Thyroid gland (tissue), 4 donors: Measurements from ENCODE around the gene GTSE1. TPM values are rescaled to one million over a fixed set of nuclear protein-coding genes. Genes with fewer than 3 reads are reported as not detected.

ENCODE experiments used
- DNase-seq, 2 donors: peaks; one replicate each; pipeline ENCODE4 v3.0.0-alpha.2; 2019
- H3K27ac ChIP-seq, 3 donors: fragments of 200-600 bp; sonication (generic); 1 replicate in 2 of 3; 2 replicates in 1 of 3; pipeline ENCODE4 v1.5.1; 2016 to 2019; ENCODE audit warnings: mild to moderate bottlenecking in 1 of 3, moderate library complexity in 1 of 3
- H3K27me3 ChIP-seq: fragments of 200-600 bp; sonication (generic); one replicate; pipeline ENCODE4 v1.5.1; 2019
- H3K36me3 ChIP-seq, 2 donors: fragments of 200-600 bp; sonication (generic); one replicate each; pipeline ENCODE4 v1.5.1; 2016 to 2019
- H3K4me1 ChIP-seq, 2 donors: fragments of 200-600 bp; sonication (generic); one replicate each; pipeline ENCODE4 v1.5.1; 2017 to 2019
- H3K4me3 ChIP-seq, 3 donors: fragments of 200-600 bp; sonication (generic); replicated peaks in 1 of 3; 1 replicate in 2 of 3; 2 replicates in 1 of 3; pipeline ENCODE4 v1.5.1; 2016; ENCODE audit warnings: mild to moderate bottlenecking in 1 of 3
- H3K9me3 ChIP-seq: fragments of 200-600 bp; sonication (generic); one replicate; pipeline ENCODE4 v1.5.1; 2017
- CTCF ChIP-seq, 6 experiments: fragments of 200-600 bp in 3 of 6; fragments of 450-650 bp in 3 of 6; sonication (generic) in 3 of 6; IDR thresholded peaks; one replicate each; pipeline ENCODE4 v1.5.1; 2016 to 2019; ENCODE audit warnings: antibody characterized with exemption in 6 of 6, mild to moderate bottlenecking in 2 of 6, inconsistent platforms in 1 of 6, moderate library complexity in 1 of 6
- POLR2A ChIP-seq, 2 donors: fragments of 450-650 bp; IDR thresholded peaks; one replicate each; pipeline ENCODE4 v1.6.1; 2017; ENCODE audit warnings: antibody characterized with exemption in 2 of 2, mild to moderate bottlenecking in 2 of 2, moderate library complexity in 1 of 2
- WGBS, 2 donors: methylation state at CpG; one replicate each; pipeline ENCODE4 v1.1.5; 2017; 5-methylcytosine and 5-hydroxymethylcytosine counted together
- intact Hi-C: fragments of 100-400 bp; cut with DNase I; formaldehyde crosslinking; loops from one replicate; pipeline ENCODE4 v1.15.1; 2023
- total RNA-seq, 4 donors: library from RNA; depleted of rRNA; stranded (reverse); fragments of >200 nt; gene quantifications; one replicate each; pipeline ENCODE4 v1.2.3, GENCODE V29; 2016

GTSE1 gene
- total RNA-seq, 4 donors from 2014 or later, result 0.22 to 0.27 (median 0.25) TPM; not detected in 1

GRCh38 chr22:46371623-46372226 is 75.1 kb downstream of the GTSE1 start:
- no peaks in the 10 kb centered on the region for H3K27me3 ChIP-seq
- no peaks in the 10 kb centered on the region for H3K9me3 ChIP-seq
- no peak overlapping the region for H3K27ac ChIP-seq
- intact Hi-C loops, result loop anchor here (10.0 kb wide), 1 partner anchor 93 kb away; no protein-coding TSS in a partner anchor
- H3K36me3 ChIP-seq, result peaks cover 0 to 2% of the 10 kb centered on the region in 2 donors
- H3K4me1 ChIP-seq, result peaks cover 34 to 38% of the 10 kb centered on the region in 2 donors
- no peak overlapping the region for H3K4me3 ChIP-seq
- TF ChIP-seq POLR2A (IDR thresholded peaks at IDR 0.05), result no peak
- TF ChIP-seq CTCF (IDR thresholded peaks at IDR 0.05), result no peak
- 93% methylated on average over 2 of the region's 2 CpGs for WGBS, 2 donors
- no peak for DNase-seq

- DNase-seq, result no peak
- intact Hi-C loops, result loop anchor here (10.0 kb wide), 1 partner anchor 92 kb away; no protein-coding TSS in a partner anchor
- Histone ChIP-seq H3K4me1 (peaks cover 42 to 46% of the 10 kb centered on the region in 2 donors), H3K4me3 (no peak overlapping the region), H3K36me3 (no peaks in the 10 kb centered on the region), H3K27ac (peak overlapping the region in 1 of 3 donors; percentile 81), H3K9me3 (no peaks in the 10 kb centered on the region), H3K27me3 (no peaks in the 10 kb centered on the region)
- TF ChIP-seq CTCF (IDR thresholded peaks at IDR 0.05) (no peak), POLR2A (IDR thresholded peaks at IDR 0.05) (no peak)
- 91 to 96% methylated on average over 6 to 18 of the region's 18 CpGs for WGBS, 2 donors
Observed at GRCh38 chr22:46372686-46373085, 76.0 kb downstream of the GTSE1 start.

- TF ChIP-seq CTCF (IDR thresholded peaks at IDR 0.05) (no peak), POLR2A (IDR thresholded peaks at IDR 0.05) (no peak)
- peak overlapping the region in 1 of 3 donors; percentile 81 for H3K27ac ChIP-seq
- H3K27me3 ChIP-seq, result no peaks in the 10 kb centered on the region
- 0% methylated on average over 2 of the region's 8 CpGs; no CpG with 5 or more reads in 1 of the 2 donors for WGBS, 2 donors
- H3K4me1 ChIP-seq, result peaks cover 47 to 50% of the 10 kb centered on the region in 2 donors
- peak; percentile 62 to 65 for DNase-seq
- no peaks in the 10 kb centered on the region for H3K36me3 ChIP-seq
- H3K9me3 ChIP-seq, result no peaks in the 10 kb centered on the region
- intact Hi-C loops, result loop anchor here (10.0 kb wide), 1 partner anchor 92 kb away; no protein-coding TSS in a partner anchor
- no peak overlapping the region for H3K4me3 ChIP-seq
Observed at GRCh38 chr22:46373159-46373558, 76.5 kb downstream of the GTSE1 start.

GRCh38 chr22:46373921-46374662 is 77.4 kb downstream of the GTSE1 start:
- no peaks in the 10 kb centered on the region for H3K9me3 ChIP-seq
- H3K4me3 ChIP-seq, result no peak overlapping the region
- DNase-seq, result peak; percentile 55 to 59
- no peak for TF ChIP-seq CTCF (IDR thresholded peaks at IDR 0.05)
- TF ChIP-seq POLR2A (IDR thresholded peaks at IDR 0.05), result peak in 1 of 2 donors; percentile 10
- H3K27ac ChIP-seq, result peak overlapping the region in 2 of 3 donors; percentile 68 to 81
- intact Hi-C loops, result loop anchor here (10.0 kb wide), 1 partner anchor 91 kb away; no protein-coding TSS in a partner anchor
- peaks cover 52 to 57% of the 10 kb centered on the region in 2 donors for H3K4me1 ChIP-seq
- WGBS, 2 donors, result 22 to 24% methylated on average over 28 to 30 of the region's 31 CpGs
- H3K36me3 ChIP-seq, result no peaks in the 10 kb centered on the region
- H3K27me3 ChIP-seq, result no peaks in the 10 kb centered on the region
